OCI-LY3 (cell line): Measurements from ENCODE around the gene SLC19A3.
"Not testable (repeated sequence)": the region's sequence is repeated elsewhere in the genome, so short reads cannot be mapped to it uniquely, and the experiment has no call there.

Experiments used
- H2AFZ ChIP-seq: fragments of 200-600, 300-600 bp; shearing (Covaris generic); 2 replicates; pipeline ENCODE4 v1.6.0; 2014; ENCODE audit warnings: antibody characterized with exemption, low read depth, low read length
- H3K27ac ChIP-seq: fragments of 200-600, 300-600 bp; sonication (generic); 2 replicates; pipeline ENCODE4 v1.5.1; 2014; ENCODE audit warnings: mild to moderate bottlenecking, low read length, moderate library complexity, mixed read lengths
- H3K27me3 ChIP-seq: fragments of 200-600, 300-600 bp; sonication (generic); 2 replicates; pipeline ENCODE4 v1.6.1; 2014; ENCODE audit warnings: low read depth, low read length, mixed read lengths
- H3K36me3 ChIP-seq: fragments of 200-600, 300-600 bp; sonication (generic); replicated peaks from 2 replicates; pipeline ENCODE3; 2014; ENCODE audit warnings: low read depth, low read length, mixed read lengths
- H3K4me1 ChIP-seq: fragments of 300-600, 200-600 bp; sonication (generic); 2 replicates; pipeline ENCODE4 v1.6.1; 2014; ENCODE audit warnings: low read length, mixed read lengths
- H3K4me2 ChIP-seq: fragments of 200-600, 300-600 bp; sonication (generic); 2 replicates; pipeline ENCODE4 v1.6.1; 2014; ENCODE audit warnings: low read length, mixed read lengths
- H3K4me3 ChIP-seq: fragments of 300-600, 200-600 bp; sonication (generic); 2 replicates; pipeline ENCODE4 v1.5.1; 2014; ENCODE audit warnings: antibody characterized with exemption, mild to moderate bottlenecking, low read length, moderate library complexity
- H3K79me2 ChIP-seq: fragments of 300-600, 200-600 bp; shearing (Covaris generic); 2 replicates; pipeline ENCODE4 v1.6.1; 2014; ENCODE audit warnings: mild to moderate bottlenecking, low read length, mixed read lengths
- H3K9ac ChIP-seq: fragments of 300-600, 200-600 bp; shearing (Covaris generic); 2 replicates; pipeline ENCODE4 v1.6.0; 2014; ENCODE audit warnings: mild to moderate bottlenecking, low read length, moderate library complexity
- H3K9me3 ChIP-seq: fragments of 200-600, 300-600 bp; shearing (Covaris generic); 2 replicates; pipeline ENCODE4 v1.6.1; 2014; ENCODE audit warnings: low read length, mixed read lengths; ENCODE audit not compliant: insufficient read depth
- H4K20me1 ChIP-seq: fragments of 200-600, 300-600 bp; sonication (generic); 2 replicates; pipeline ENCODE4 v1.6.1; 2016; ENCODE audit warnings: low read length, mixed read lengths; ENCODE audit not compliant: insufficient read depth
- CTCF ChIP-seq: fragments of 200-600, 300-600 bp; sonication (generic); IDR thresholded peaks from 2 replicates; pipeline ENCODE4 v1.5.1; 2014; ENCODE audit warnings: antibody characterized with exemption, low read length, low read depth
- EZH2phosphoT487 ChIP-seq: fragments of 200-600 bp; shearing (Covaris generic); IDR thresholded peaks from 2 replicates; pipeline ENCODE4 v1.6.1; 2018; ENCODE audit warnings: antibody characterized with exemption, mixed run types, low read depth

Gene SLC19A3

GRCh38 chr2:227671170-227671905 lies 46.5 kb downstream of the SLC19A3 start:
- H4K20me1 ChIP-seq, result no peaks in the 10 kb centered on the region
- H3K9ac ChIP-seq, result no peak overlapping the region
- no peak overlapping the region for H2AFZ ChIP-seq
- no peaks in the 10 kb centered on the region for H3K4me1 ChIP-seq
- no peaks in the 10 kb centered on the region for H3K79me2 ChIP-seq
- H3K36me3 ChIP-seq, result no peaks in the 10 kb centered on the region
- H3K4me3 ChIP-seq, result no peak overlapping the region
- no peaks in the 10 kb centered on the region for H3K27me3 ChIP-seq
- TF ChIP-seq EZH2phosphoT487, result no peak
- no peak for TF ChIP-seq CTCF
- no peak overlapping the region for H3K27ac ChIP-seq
- H3K4me2 ChIP-seq, result no peak overlapping the region
- H3K9me3 ChIP-seq, result no peaks in the 10 kb centered on the region

- not testable (repeated sequence) for H3K9me3 ChIP-seq, H3K4me1 ChIP-seq, H3K9ac ChIP-seq, H3K4me2 ChIP-seq, H3K4me3 ChIP-seq, H3K27ac ChIP-seq, H3K27me3 ChIP-seq, H3K79me2 ChIP-seq, H4K20me1 ChIP-seq, H3K36me3 ChIP-seq, H2AFZ ChIP-seq
These were observed 51.1 kb downstream of the SLC19A3 start, which contains the start of gene SCYGR5 for GRCh38 chr2:227666631-227667170. TSS of gene SCYGR5 (plus strand) at chr2:227666804. CDS start at chr2:227666804, 0 bp downstream.

GRCh38 chr2:227665189-227665940 lies 52.5 kb downstream of the SLC19A3 start:
- no peak overlapping the region for H2AFZ ChIP-seq
- H3K4me3 ChIP-seq, result no peak overlapping the region
- H3K79me2 ChIP-seq, result no peaks in the 10 kb centered on the region
- no peak overlapping the region for H3K4me2 ChIP-seq
- H3K9me3 ChIP-seq, result no peaks in the 10 kb centered on the region
- TF ChIP-seq EZH2phosphoT487, result no peak
- no peak for TF ChIP-seq CTCF
- no peaks in the 10 kb centered on the region for H3K4me1 ChIP-seq
- H3K27me3 ChIP-seq, result no peaks in the 10 kb centered on the region
- no peaks in the 10 kb centered on the region for H4K20me1 ChIP-seq
- no peak overlapping the region for H3K27ac ChIP-seq
- H3K9ac ChIP-seq, result no peak overlapping the region
- no peaks in the 10 kb centered on the region for H3K36me3 ChIP-seq

GRCh38 chr2:227661827-227662226 lies 56.0 kb downstream of the SLC19A3 start:
- TF ChIP-seq CTCF, result no peak
- Histone ChIP-seq H3K9me3 (no peaks in the 10 kb centered on the region), H3K79me2 (no peaks in the 10 kb centered on the region), H3K9ac (no peak overlapping the region), H4K20me1 (no peaks in the 10 kb centered on the region), H3K4me3 (no peak overlapping the region), H3K27ac (no peak overlapping the region), H2AFZ (no peak overlapping the region), H3K4me1 (no peaks in the 10 kb centered on the region), H3K27me3 (no peaks in the 10 kb centered on the region), H3K4me2 (no peak overlapping the region), H3K36me3 (no peaks in the 10 kb centered on the region)
